Trophoblast cell (in vitro differentiated cells and primary cell): ENCODE results near the gene RIN3.

Experiments used
- DNase-seq, 2 donors: peaks; one replicate each; pipeline ENCODE4 v3.0.0-alpha.2; 2016
- H2AFZ ChIP-seq: 2 replicates; pipeline ENCODE4 v1.6.1; 2013; ENCODE audit warnings: low read length, moderate library complexity, mild to moderate bottlenecking; ENCODE audit not compliant: insufficient read depth, poor library complexity
- H2AK5ac ChIP-seq: 2 replicates; pipeline ENCODE4 v1.6.1; 2013; ENCODE audit warnings: mild to moderate bottlenecking, low read length
- H2BK120ac ChIP-seq: 2 replicates; pipeline ENCODE4 v1.6.1; 2013; ENCODE audit warnings: low read length, mild to moderate bottlenecking, moderate library complexity; ENCODE audit not compliant: insufficient read depth, poor library complexity
- H2BK12ac ChIP-seq: 2 replicates; pipeline ENCODE4 v1.6.1; 2013; ENCODE audit warnings: mild to moderate bottlenecking, low read length, moderate library complexity
- H2BK5ac ChIP-seq: 2 replicates; pipeline ENCODE4 v1.6.1; 2013; ENCODE audit warnings: low read length, low read depth, moderate library complexity, mild to moderate bottlenecking; ENCODE audit not compliant: poor library complexity
- H3K14ac ChIP-seq: 2 replicates; pipeline ENCODE4 v1.6.1; 2013; ENCODE audit warnings: mild to moderate bottlenecking, low read length
- H3K18ac ChIP-seq: 2 replicates; pipeline ENCODE4 v1.6.1; 2013; ENCODE audit warnings: mild to moderate bottlenecking, low read length
- H3K23ac ChIP-seq: 2 replicates; pipeline ENCODE4 v1.6.1; 2013; ENCODE audit warnings: low read length
- H3K27ac ChIP-seq: 2 replicates; pipeline ENCODE4 v1.5.1; 2013; ENCODE audit warnings: low read depth, mild to moderate bottlenecking, inconsistent platforms, low read length, moderate library complexity
- H3K27me3 ChIP-seq: 2 replicates; pipeline ENCODE4 v1.6.1; 2013; ENCODE audit warnings: inconsistent platforms, mild to moderate bottlenecking, low read length, moderate library complexity; ENCODE audit not compliant: insufficient read depth
- H3K36me3 ChIP-seq, 2 experiments: 1 replicate in 1 of 2; 2 replicates in 1 of 2; pipeline ENCODE4 v1.6.1; 2013; ENCODE audit warnings: low read length in 2 of 2, mild to moderate bottlenecking in 2 of 2, moderate library complexity in 1 of 2; ENCODE audit not compliant: insufficient read depth in 2 of 2, control insufficient read depth in 1 of 2
- H3K4ac ChIP-seq: 2 replicates; pipeline ENCODE4 v1.6.1; 2013; ENCODE audit warnings: low read depth, mild to moderate bottlenecking, low read length, moderate library complexity
- H3K4me1 ChIP-seq, 2 experiments: 1 replicate in 1 of 2; 2 replicates in 1 of 2; pipeline ENCODE4 v1.6.1; 2013; ENCODE audit warnings: low read length in 2 of 2, mild to moderate bottlenecking in 2 of 2, moderate library complexity in 1 of 2; ENCODE audit not compliant: insufficient read depth in 2 of 2, control insufficient read depth in 1 of 2
- H3K4me2 ChIP-seq: 2 replicates; pipeline ENCODE4 v1.6.1; 2013; ENCODE audit warnings: inconsistent platforms, mild to moderate bottlenecking, low read length, moderate library complexity
- H3K4me3 ChIP-seq: 2 replicates; pipeline ENCODE4 v1.5.1; 2013; ENCODE audit warnings: mild to moderate bottlenecking, low read depth, low read length, inconsistent platforms
- H3K79me1 ChIP-seq: one replicate; pipeline ENCODE4 v1.6.1; 2013; ENCODE audit warnings: low read length
- H3K79me2 ChIP-seq: 2 replicates; pipeline ENCODE4 v1.6.1; 2013; ENCODE audit warnings: low read length, mild to moderate bottlenecking; ENCODE audit not compliant: control insufficient read depth, insufficient read depth, poor library complexity
- H3K9ac ChIP-seq: 2 replicates; pipeline ENCODE4 v1.6.1; 2013; ENCODE audit warnings: mild to moderate bottlenecking, low read length
- H3K9me3 ChIP-seq: 2 replicates; pipeline ENCODE4 v1.6.1; 2013; ENCODE audit warnings: low read depth, mild to moderate bottlenecking, control low read depth, inconsistent platforms, low read length; ENCODE audit not compliant: insufficient read depth
- H4K12ac ChIP-seq: 2 replicates; pipeline ENCODE4 v1.6.1; 2013; ENCODE audit warnings: low read depth, mild to moderate bottlenecking, low read length, moderate library complexity
- H4K8ac ChIP-seq: 2 replicates; pipeline ENCODE4 v1.6.1; 2013; ENCODE audit warnings: low read depth, mild to moderate bottlenecking, low read length, moderate library complexity
- H4K91ac ChIP-seq: one replicate; pipeline ENCODE4 v1.6.1; 2013; ENCODE audit warnings: low read depth, mild to moderate bottlenecking, low read length, moderate library complexity
- WGBS: extraction: QIAGEN DNeasy Blood & Tissue Kit; methylation state at CpG from one replicate; pipeline ENCODE4 v1.1.7; 2013; ENCODE audit warnings: missing lambda C conversion rate; ENCODE audit not compliant: insufficient read length, insufficient coverage; ENCODE audit errors: extremely low coverage; 5-methylcytosine and 5-hydroxymethylcytosine counted together

The RIN3 gene

GRCh38 chr14:92649066-92649465 lies 135.5 kb downstream of the RIN3 start:
- Histone ChIP-seq H3K9ac (no peak overlapping the region), H4K8ac (peak overlapping the region; percentile 3), H3K4me2 (no peak overlapping the region), H2BK5ac (peak overlapping the region; percentile 43), H3K4me3 (no peak overlapping the region), H3K4ac (no peak overlapping the region), H3K79me1 (peaks cover 24% of the 10 kb centered on the region), H3K79me2 (no peaks in the 10 kb centered on the region), H2BK120ac (peak overlapping the region; percentile 40), H2AK5ac (no peak overlapping the region), H4K91ac (peak overlapping the region; percentile 67), H3K23ac (no peak overlapping the region), H4K12ac (no peak overlapping the region), H3K18ac (peak overlapping the region; percentile 11), H3K14ac (peak overlapping the region; percentile 41), H3K9me3 (peaks cover 5% of the 10 kb centered on the region), H3K27ac (no peak overlapping the region), H2AFZ (no peak overlapping the region), H2BK12ac (peak overlapping the region; percentile 34), H3K27me3 (no peaks in the 10 kb centered on the region), H3K4me1 (peaks cover 13 to 21% of the 10 kb centered on the region in 2 experiments), H3K36me3 (peaks cover 15 to 17% of the 10 kb centered on the region in 2 experiments)
- DNase-seq: no peak
- WGBS: no CpG with 5 or more reads among the region's 7 CpGs

GRCh38 chr14:92649934-92650545 lies 136.5 kb downstream of the RIN3 start:
- H2BK12ac ChIP-seq: peak overlapping the region; percentile 20
- H3K4me2 ChIP-seq: no peak overlapping the region
- no peaks in the 10 kb centered on the region for H3K27me3 ChIP-seq
- peak; percentile 94 to 95 for DNase-seq
- WGBS: no CpG with 5 or more reads among the region's 17 CpGs
- H3K9me3 ChIP-seq: peaks cover 3% of the 10 kb centered on the region
- H3K4me3 ChIP-seq: no peak overlapping the region
- peak overlapping the region; percentile 60 for H4K12ac ChIP-seq
- no peak overlapping the region for H2AFZ ChIP-seq
- H4K8ac ChIP-seq: no peak overlapping the region
- H3K18ac ChIP-seq: no peak overlapping the region
- H4K91ac ChIP-seq: peak overlapping the region; percentile 67
- H3K4ac ChIP-seq: no peak overlapping the region
- no peak overlapping the region for H2AK5ac ChIP-seq
- peak overlapping the region; percentile 52 for H3K27ac ChIP-seq
- no peak overlapping the region for H3K23ac ChIP-seq
- peaks cover 14 to 15% of the 10 kb centered on the region in 2 experiments for H3K36me3 ChIP-seq
- peak overlapping the region; percentile 41 for H3K14ac ChIP-seq
- peaks cover 17% of the 10 kb centered on the region for H3K79me1 ChIP-seq
- H3K79me2 ChIP-seq: no peaks in the 10 kb centered on the region
- H3K4me1 ChIP-seq: peaks cover 6 to 15% of the 10 kb centered on the region in 2 experiments
- H2BK5ac ChIP-seq: peak overlapping the region; percentile 43
- H2BK120ac ChIP-seq: peak overlapping the region; percentile 40
- no peak overlapping the region for H3K9ac ChIP-seq

GRCh38 chr14:92650581-92651105 lies 137.1 kb downstream of the RIN3 start:
- Histone ChIP-seq H3K14ac (peak overlapping the region; percentile 2), H3K27me3 (no peaks in the 10 kb centered on the region), H2BK12ac (no peak overlapping the region), H4K8ac (no peak overlapping the region), H2AFZ (no peak overlapping the region), H2AK5ac (no peak overlapping the region), H3K9ac (no peak overlapping the region), H3K79me1 (peaks cover 17% of the 10 kb centered on the region), H3K4ac (no peak overlapping the region), H3K4me1 (peaks cover 6 to 17% of the 10 kb centered on the region in 2 experiments), H3K23ac (no peak overlapping the region), H2BK120ac (peak overlapping the region; percentile 37), H4K91ac (peak overlapping the region; percentile 69), H3K4me3 (no peak overlapping the region), H4K12ac (no peak overlapping the region), H3K4me2 (no peak overlapping the region), H3K9me3 (peaks cover 2% of the 10 kb centered on the region), H3K79me2 (no peaks in the 10 kb centered on the region), H3K27ac (peak overlapping the region; percentile 52), H3K36me3 (peaks cover 13 to 15% of the 10 kb centered on the region in 2 experiments), H3K18ac (no peak overlapping the region), H2BK5ac (peak overlapping the region; percentile 2)
- DNase-seq: no peak
- no CpG with 5 or more reads among the region's 12 CpGs for WGBS

- Histone ChIP-seq H3K4me3 (no peak overlapping the region), H4K8ac (peak overlapping the region; percentile 2), H3K79me2 (no peaks in the 10 kb centered on the region), H3K23ac (no peak overlapping the region), H2AK5ac (no peak overlapping the region), H3K27me3 (no peaks in the 10 kb centered on the region), H4K12ac (no peak overlapping the region), H4K91ac (peak overlapping the region; percentile 69), H3K79me1 (peaks cover 16% of the 10 kb centered on the region), H2AFZ (no peak overlapping the region), H3K9ac (no peak overlapping the region), H2BK120ac (peak overlapping the region; percentile 37), H3K4me2 (no peak overlapping the region), H3K4ac (no peak overlapping the region), H3K36me3 (peaks cover 13 to 15% of the 10 kb centered on the region in 2 experiments), H2BK12ac (peak overlapping the region; percentile 10), H3K4me1 (peaks cover 6 to 21% of the 10 kb centered on the region in 2 experiments), H3K27ac (peak overlapping the region; percentile 52), H3K18ac (no peak overlapping the region), H2BK5ac (peak overlapping the region; percentile 4), H3K14ac (peak overlapping the region; percentile 2), H3K9me3 (peaks cover 4% of the 10 kb centered on the region)
- peak in 1 of 2 donors; percentile 37 for DNase-seq
- WGBS: no CpG with 5 or more reads among the region's 17 CpGs
Measured at GRCh38 chr14:92651106-92651757, 137.7 kb downstream of the RIN3 start.
